Upper lobe of left lung (tissue), 6 donors: ENCODE measurements around the gene RABL2B. TPM values are rescaled to one million over a fixed set of nuclear protein-coding genes. Genes with fewer than 3 reads are reported as not detected.

Source experiments
- ATAC-seq, 2 donors: fragments of 200-7000 bp; cut with Tn5 transposase; one replicate each; pipeline ENCODE4 v1.9.1; 2022; ENCODE audit warnings: mild to moderate bottlenecking in 2 of 2, moderate library complexity in 2 of 2; ENCODE audit not compliant: low FRiP score in 2 of 2
- DNase-seq, 2 donors: peaks; one replicate each; pipeline ENCODE4 v3.0.0-alpha.2; 2019 to 2020
- H3K27ac ChIP-seq, 4 donors: fragments of 200-600 bp; sonication (generic); one replicate each; pipeline ENCODE4 v1.5.1; 2016 to 2019
- H3K27me3 ChIP-seq, 4 donors: fragments of 200-600 bp; sonication (generic); one replicate each; pipeline ENCODE4 v1.5.1; 2017 to 2019
- H3K36me3 ChIP-seq, 4 donors: fragments of 200-600 bp; sonication (generic); one replicate each; pipeline ENCODE4 v1.5.1; 2016 to 2019
- H3K4me1 ChIP-seq, 4 donors: fragments of 200-600 bp; sonication (generic); one replicate each; pipeline ENCODE4 v1.5.1; 2018 to 2019
- H3K4me3 ChIP-seq, 4 donors: fragments of 200-600 bp; sonication (generic); one replicate each; pipeline ENCODE4 v1.5.1; 2017 to 2019; ENCODE audit warnings: mild to moderate bottlenecking in 2 of 4, moderate library complexity in 1 of 4
- H3K9me3 ChIP-seq, 4 donors: fragments of 200-600 bp; sonication (generic); one replicate each; pipeline ENCODE4 v1.5.1; 2018 to 2019
- POLR2AphosphoS5 ChIP-seq, 2 donors: sonication (generic); formaldehyde crosslinking; IDR thresholded peaks; one replicate each; pipeline ENCODE4 v1.5.1; 2017; ENCODE audit warnings: antibody characterized with exemption in 2 of 2
- WGBS, 2 donors: methylation state at CpG; one replicate each; pipeline ENCODE4 v1.1.5; 2017 to 2018; 5-methylcytosine and 5-hydroxymethylcytosine counted together
- total RNA-seq, 6 donors: library from RNA; depleted of rRNA in 4 of 6; stranded (reverse); fragments of >200 nt in 4 of 6; gene quantifications; one replicate each; pipeline versions ENCODE4 v1.1.0 to v1.2.1, GENCODE V29; 2016 to 2021
- donor health status: DM: no; HTN: no; CAD: no; lungs with moderate emphysema.
- donor health status: DM: no; HTN: yes; CAD: no; lungs with severe emphysema.

The RABL2B gene
- total RNA-seq, 6 donors from 2014 or later = 24.9 to 74.4 (median 38.1) TPM

GRCh38 chr22:50717709-50718351, 65.6 kb downstream of the RABL2B start:
- Histone ChIP-seq H3K4me3 (no peak overlapping the region), H3K27me3 (no peaks in the 10 kb centered on the region), H3K4me1 (peaks cover 9 to 26% (median 14%) of the 10 kb centered on the region in 4 donors), H3K27ac (no peak overlapping the region), H3K36me3 (peaks cover 0 to 60% (median 5%) of the 10 kb centered on the region in 4 donors), H3K9me3 (no peaks in the 10 kb centered on the region)
- no peak for DNase-seq
- ATAC-seq = no peak
- TF ChIP-seq POLR2AphosphoS5 (IDR thresholded peaks at IDR 0.05) = no peak
- WGBS, 2 donors = 89 to 91% methylated on average over 5 to 9 of the region's 10 CpGs

Other genes with a start within 250 kb of the RABL2B start
- 1 to 10 TPM in 2 of 6 donors, under 1 TPM in 2, not detected in 2; 0.39 to 1.5 (median 0.81) TPM for gene KLHDC7B, start 237.7 kb downstream of the RABL2B start, total RNA-seq
- gene SYCE3, start 220.7 kb downstream of the RABL2B start, total RNA-seq = 1 to 10 TPM in 1 of 6 donors, not detected in 5; 3.4 TPM
- gene CPT1B, start 205.2 kb downstream of the RABL2B start, total RNA-seq = 10 to 100 TPM in 5 of 6 donors, 1 to 10 TPM in 1; 7.3 to 54.5 (median 19.4) TPM
- gene CHKB, start 200.8 kb downstream of the RABL2B start, total RNA-seq = 100 to 1,000 TPM in 2 of 6 donors, 10 to 100 TPM in 4; 42.7 to 294 (median 87.8) TPM
- gene MAPK8IP2, start 182.8 kb downstream of the RABL2B start, total RNA-seq = 1 to 10 TPM; 1.0 to 5.5 (median 3.4) TPM
- gene ARSA, start 155.5 kb downstream of the RABL2B start, total RNA-seq = 10 to 100 TPM; 29.8 to 99.0 (median 59.2) TPM
- 100 to 1,000 TPM in 1 of 6 donors, 10 to 100 TPM in 5; 16.6 to 105 (median 51.1) TPM for gene SHANK3, start 110.8 kb downstream of the RABL2B start, total RNA-seq
- 1 to 10 TPM in 4 of 6 donors, under 1 TPM in 2; 0.71 to 3.9 (median 1.5) TPM for gene ACR, start 45.4 kb downstream of the RABL2B start, total RNA-seq